HG03025 (cell line): ENCODE results near the gene CFAP97D2.
"Not testable (repeated sequence)": the region's sequence is repeated elsewhere in the genome, so short reads cannot be mapped to it uniquely, and the experiment has no call there.

ENCODE experiments used
- ATAC-seq: cut with Tn5 transposase; IDR thresholded peaks from one replicate; pipeline ENCODE4 v1.9.1; 2021; ENCODE audit warnings: mild to moderate bottlenecking, moderate library complexity; ENCODE audit not compliant: unreplicated experiment, low FRiP score

Gene CFAP97D2

GRCh38 chr13:114179087-114179658 is at the start of gene CFAP97D2:
CFAP97D2 (plus strand) TSS chr13:114179257; CDS start chr13:114179331, 74 bp downstream.
- ATAC-seq = no peak

- ATAC-seq = no peak
These were observed 49.4 kb upstream of the CFAP97D2 start for GRCh38 chr13:114129649-114130062.

- no peak for ATAC-seq
These were observed 48.8 kb upstream of the CFAP97D2 start for GRCh38 chr13:114130131-114130836.

GRCh38 chr13:114130837-114131582 is 48.0 kb upstream of the CFAP97D2 start:
- no peak for ATAC-seq

- ATAC-seq = no peak
These were observed 47.3 kb upstream of the CFAP97D2 start for GRCh38 chr13:114131583-114132418.

GRCh38 chr13:114132419-114133121 is 46.5 kb upstream of the CFAP97D2 start, which contains the start of gene RASA3:
RASA3 (minus strand) TSS chr13:114132623; CDS start chr13:114132489, 134 bp downstream.
- ATAC-seq = peak; percentile 53

GRCh38 chr13:114133126-114133525 is 45.9 kb upstream of the CFAP97D2 start:
- not testable (repeated sequence) for ATAC-seq

- not testable (repeated sequence) for ATAC-seq
These were observed 45.5 kb upstream of the CFAP97D2 start for GRCh38 chr13:114133552-114133951.

GRCh38 chr13:114134111-114134943 is 44.7 kb upstream of the CFAP97D2 start:
- no peak for ATAC-seq

GRCh38 chr13:114134944-114135610 is 44.0 kb upstream of the CFAP97D2 start:
- ATAC-seq = no peak

- ATAC-seq = no peak
These were observed 43.3 kb upstream of the CFAP97D2 start for GRCh38 chr13:114135731-114136171.

- no peak for ATAC-seq
These were observed 42.5 kb upstream of the CFAP97D2 start for GRCh38 chr13:114136576-114136975.

- no peak for ATAC-seq
These were observed 38.7 kb upstream of the CFAP97D2 start for GRCh38 chr13:114140131-114140905.

- ATAC-seq = no peak
These were observed 38.2 kb upstream of the CFAP97D2 start for GRCh38 chr13:114140906-114141250.

- no peak for ATAC-seq
These were observed 37.6 kb upstream of the CFAP97D2 start for GRCh38 chr13:114141261-114141996.

- no peak for ATAC-seq
These were observed 36.9 kb upstream of the CFAP97D2 start for GRCh38 chr13:114142137-114142550.
